Stimulated activated CD4-positive, alpha-beta T cell treated with anti-CD3 and anti-CD28 coated beads, Interleukin-4, amount 100 ng/mL, for 24 hours (primary cell): ENCODE measurements around the gene TMEM18.
A peak's percentile ranks its signal among the peaks of the same experiment; 100 is the strongest.

Experiments used
- DNase-seq: peaks from one replicate; pipeline ENCODE4 v3.0.0-alpha.2; 2020

Gene TMEM18

DNA sequence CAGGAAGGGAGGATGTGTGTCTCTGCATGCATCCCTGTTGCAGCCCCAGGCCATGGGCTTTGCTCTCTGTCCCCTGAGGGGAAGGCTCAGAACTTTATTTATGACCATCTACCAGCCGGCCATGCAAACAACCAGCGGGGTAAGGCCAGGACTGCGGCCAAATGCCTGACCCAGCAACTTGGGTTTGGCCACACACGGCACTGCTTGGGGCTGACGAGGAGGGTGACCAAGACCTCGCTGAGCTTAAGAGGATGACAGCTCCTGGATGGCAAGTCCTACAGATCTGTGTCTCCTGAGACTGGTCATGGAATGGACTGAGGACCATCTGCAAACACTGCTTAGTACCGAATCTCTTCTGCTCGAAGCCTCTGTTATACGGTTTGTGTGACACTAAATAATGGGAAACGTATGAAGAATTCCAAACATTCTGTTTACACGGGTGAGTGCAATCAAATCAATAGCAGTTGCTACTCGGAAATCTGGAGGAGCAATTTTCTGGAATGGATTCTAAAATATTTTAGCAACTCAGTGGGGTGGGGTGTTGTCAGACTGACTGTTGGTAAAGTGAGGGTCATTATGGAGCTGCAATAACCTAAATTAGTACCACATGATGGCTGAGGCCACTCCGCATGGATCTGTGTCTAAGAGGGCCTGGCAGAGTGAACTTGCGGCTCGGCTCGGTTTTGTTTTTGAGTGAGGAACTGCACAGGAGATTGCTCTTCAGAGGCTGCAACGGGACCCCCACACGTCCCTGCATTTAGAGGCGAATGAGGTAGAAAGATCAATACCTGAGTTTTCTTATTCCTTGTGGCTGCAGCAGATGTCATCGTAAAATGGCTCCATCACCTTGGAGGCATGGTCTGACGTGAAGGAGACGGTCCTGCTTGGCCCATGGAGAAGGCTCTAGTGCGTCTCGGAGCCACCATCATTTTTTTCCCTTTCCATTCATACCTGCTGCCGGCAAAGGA is 26.6 kb downstream of the TMEM18 start:
- no peak for DNase-seq

DNA sequence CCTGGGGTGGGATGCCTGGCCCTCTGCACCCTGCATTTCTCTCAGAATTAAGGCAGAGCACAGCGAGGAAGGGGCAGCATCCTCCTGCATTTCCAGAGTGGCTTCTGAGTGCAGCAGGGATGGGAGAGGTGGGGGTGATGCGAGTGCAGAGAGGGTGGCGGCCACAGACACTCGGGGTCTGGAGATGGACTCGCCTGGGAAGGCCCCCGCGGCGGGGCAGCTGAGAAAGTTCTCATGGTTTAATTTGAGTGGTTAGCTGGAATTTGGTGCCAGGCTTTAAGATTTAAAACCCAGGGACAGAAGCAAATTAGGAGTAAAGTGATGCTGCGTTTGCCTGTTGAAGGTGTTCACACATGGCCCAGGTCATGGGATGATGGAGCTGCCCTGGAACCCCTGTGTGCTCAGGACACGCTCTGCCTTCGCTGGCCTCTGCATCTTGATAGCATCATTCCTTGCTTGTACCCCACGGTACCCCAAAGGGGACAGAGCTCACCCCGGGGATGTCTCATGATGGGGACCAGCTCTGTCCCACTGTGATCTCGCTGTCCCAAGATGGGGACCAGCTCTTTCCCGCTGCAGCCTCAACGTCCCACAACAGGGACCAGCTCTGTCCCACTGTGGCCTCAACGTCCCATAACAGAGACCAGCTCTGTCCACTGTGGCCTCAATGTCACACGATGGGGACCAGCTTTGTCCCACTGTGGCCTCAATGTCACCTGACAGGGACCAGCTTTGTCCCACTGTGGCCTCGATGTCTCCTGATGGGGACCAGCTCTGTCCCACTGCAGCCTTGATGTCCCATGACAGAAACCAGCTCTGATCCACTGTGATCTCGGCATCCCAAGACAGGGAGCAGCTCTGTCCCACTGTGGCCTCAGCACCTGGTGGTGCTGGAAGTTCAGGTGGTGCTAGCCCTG is 27.5 kb downstream of the TMEM18 start:
- no peak for DNase-seq

DNA sequence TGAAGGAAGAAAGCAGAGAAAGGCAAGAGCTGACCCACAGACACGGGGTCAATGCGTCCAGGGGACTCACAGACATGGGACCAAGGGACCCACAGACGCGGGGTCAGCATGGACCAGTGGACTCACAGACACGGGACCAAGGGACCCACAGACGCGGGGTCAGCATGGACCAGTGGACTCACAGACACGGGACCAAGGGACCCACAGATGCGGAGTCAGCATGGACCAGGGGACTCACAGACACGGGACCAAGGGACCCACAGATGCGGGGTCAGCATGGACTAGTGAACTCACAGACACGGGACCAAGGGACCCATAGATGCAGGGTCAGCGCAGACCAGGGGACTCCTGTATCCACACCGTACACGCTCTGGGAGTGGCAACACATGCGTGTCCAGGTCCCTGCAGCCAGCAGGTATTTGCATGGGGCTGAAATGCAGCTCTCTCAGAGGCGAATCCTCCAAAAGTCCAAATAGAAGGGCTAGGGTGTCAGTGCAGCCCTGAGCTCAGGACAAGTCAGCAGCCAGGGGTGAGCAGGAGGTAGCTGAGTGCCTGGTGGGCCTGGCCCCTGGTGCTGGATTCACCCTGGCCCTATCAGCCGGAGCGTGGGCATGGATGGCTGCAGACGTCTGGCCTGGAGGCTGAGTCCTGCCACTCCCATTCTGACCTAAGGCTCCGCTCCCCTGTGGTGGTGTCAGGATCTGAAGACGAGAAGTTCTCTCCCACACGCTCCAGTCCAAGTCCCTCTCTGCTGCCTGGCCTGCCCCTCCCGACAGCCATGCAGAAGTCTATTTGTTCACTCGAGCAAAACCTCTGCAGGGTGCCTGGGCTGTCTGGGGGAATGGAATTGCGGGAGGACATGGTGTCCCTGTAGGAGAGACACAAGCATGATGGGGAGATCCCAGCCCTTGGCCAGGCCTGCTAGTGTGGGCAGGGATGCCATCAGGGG is 28.5 kb downstream of the TMEM18 start:
- DNase-seq, result no peak

DNA sequence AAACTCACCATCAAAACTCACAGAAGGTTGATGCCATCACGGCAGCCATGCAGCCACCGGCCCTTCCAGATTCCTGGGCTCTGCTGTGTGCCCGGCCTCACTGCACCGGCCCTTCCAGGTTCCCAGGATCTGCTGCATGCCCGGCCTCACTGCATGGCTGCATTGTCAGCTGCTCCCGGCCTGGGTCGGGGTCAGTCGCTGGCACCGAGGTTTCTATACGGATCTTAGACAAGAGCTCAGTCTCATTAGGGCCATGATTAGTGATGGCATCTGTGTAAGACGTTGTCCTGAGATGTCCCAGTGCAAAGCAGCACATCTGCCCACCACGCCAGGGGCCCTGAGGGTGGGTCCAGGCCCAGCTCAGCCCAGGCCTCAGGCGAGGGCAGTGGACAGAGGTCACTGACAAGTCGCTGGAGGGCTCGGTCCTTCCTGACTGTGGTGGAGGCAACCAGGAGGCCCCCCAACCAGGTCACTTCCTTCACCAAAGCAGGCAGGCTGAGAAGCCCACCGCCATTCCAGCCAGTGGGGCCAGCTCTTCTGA is 29.4 kb downstream of the TMEM18 start:
- no peak for DNase-seq

DNA sequence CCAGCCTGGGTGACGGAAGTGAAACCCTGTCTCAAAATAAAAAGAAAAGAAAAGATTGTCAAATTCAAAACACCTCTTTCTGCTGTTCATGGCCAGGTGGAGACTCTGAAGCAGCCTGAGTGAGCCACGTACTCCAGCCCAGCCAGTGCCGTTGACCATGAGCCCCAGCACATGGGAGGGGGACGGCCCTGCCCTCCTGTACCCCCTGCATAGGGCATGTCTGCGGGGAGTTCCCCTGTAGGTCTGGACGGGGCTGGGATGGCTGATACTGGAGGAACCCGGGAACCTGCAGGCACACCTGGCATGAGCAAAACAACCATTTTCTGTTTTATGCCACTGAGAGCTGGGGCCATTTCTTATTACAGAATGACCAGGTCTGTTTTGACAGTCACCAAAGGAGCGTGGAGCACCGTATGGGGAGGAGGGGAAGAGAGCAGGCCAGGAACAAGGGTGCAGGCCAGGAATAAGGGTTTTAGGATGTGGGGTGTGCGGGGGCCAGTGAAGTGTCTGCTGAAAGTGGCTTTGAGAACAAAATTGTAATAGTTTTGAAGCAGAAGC is 30.1 kb downstream of the TMEM18 start:
- no peak for DNase-seq

DNA sequence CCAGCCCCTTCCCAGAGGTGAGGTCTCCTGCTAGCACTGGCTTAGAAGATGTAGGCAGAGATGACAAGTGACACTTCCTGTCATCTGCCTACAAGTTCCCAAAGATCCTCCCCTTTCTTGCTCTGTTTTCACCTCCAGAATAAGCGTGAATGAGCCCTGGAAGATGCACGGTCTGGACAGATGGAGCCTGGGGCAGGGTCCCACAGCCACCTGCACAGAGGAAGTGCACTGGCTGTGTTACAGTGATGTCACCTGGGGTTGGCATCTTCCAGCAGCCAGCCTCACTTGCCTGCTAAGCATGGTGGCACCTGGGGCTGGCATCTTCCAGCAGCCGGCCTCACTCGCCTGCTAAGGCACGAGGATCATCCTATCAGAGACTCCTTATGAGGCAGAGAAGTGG is 32.3 kb downstream of the TMEM18 start:
- no peak for DNase-seq

DNA sequence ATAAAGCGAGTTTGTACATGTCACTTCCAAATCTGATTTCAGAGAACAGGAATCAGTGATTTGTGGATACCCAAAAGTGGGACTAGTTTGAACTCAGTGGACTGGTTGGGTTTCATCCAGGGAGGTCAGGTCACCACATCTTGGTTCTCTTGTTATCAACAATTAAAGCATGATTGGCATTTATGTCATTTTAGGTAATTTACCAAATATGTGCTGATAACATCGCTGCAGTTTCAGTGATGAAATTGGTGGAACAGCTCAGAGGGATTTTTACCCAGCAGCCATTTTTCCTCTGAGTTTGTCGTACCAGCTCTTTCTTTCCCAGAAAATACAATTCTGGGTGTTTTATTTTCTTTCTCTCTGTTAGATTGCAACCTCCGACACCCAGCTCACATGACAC is 33.4 kb downstream of the TMEM18 start:
- no peak for DNase-seq

DNA sequence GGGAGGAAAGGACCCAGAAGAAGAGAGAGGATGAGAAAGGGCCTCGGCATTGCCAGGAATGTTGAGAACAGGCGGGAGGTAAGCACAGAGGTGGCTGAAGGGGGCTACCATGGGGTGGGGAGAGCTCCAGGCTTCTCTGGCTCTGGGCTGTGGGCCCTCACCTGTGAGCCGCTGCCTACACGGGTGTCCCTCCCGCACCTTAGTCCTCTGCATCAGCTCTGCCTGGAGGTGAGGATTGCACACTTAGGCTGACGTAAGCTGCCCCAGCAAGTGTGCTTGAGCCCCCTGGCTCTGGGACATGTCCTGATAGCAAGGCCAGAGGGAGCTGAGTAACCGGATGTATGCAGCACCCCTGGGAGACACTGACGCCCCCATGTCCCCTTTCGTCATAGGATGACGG is 33.9 kb downstream of the TMEM18 start:
- no peak for DNase-seq

DNA sequence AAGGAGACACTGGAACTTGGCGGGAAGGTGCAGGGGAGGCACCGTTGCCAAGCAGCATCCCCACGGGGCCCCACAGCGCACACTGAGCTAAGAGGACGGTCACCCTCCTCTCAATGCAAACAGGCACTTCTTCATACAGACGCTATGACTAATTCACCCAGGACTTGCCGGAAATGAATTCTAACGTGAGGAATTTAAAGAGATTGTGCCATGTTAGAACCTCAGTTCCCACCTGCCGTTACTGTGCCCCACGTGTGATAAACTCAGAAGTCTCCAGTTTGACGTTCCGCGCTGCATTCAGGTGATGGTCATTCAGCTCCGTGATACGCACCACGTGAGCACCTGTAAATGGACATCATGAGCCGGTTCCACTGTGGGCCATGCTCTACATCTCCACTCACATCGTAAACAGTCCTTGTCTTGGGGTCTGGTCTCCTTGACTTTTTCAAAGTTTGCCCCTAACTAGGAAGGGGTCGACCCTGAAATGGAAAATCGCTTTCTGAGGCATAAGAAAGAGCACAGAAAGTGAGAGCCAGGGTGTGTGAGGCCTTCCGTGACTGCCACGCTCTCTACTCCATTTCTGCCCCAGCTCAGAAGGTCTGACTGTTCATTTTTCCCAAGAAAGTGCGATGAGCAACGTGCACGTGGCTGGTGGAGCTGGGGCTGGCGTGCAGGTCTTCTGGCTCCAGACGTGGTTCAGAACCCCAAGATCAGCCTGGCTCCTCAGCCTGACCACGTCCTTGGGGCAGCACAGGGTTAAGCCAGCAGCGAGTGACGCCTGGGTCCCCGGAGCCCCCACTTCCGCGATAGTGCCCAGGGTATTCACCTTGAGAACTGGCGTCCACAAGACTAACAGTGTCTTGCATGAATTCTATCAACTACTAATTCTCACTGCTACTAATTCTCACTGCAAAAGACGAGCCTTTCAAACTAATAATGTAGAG is 35.1 kb downstream of the TMEM18 start:
- no peak for DNase-seq

DNA sequence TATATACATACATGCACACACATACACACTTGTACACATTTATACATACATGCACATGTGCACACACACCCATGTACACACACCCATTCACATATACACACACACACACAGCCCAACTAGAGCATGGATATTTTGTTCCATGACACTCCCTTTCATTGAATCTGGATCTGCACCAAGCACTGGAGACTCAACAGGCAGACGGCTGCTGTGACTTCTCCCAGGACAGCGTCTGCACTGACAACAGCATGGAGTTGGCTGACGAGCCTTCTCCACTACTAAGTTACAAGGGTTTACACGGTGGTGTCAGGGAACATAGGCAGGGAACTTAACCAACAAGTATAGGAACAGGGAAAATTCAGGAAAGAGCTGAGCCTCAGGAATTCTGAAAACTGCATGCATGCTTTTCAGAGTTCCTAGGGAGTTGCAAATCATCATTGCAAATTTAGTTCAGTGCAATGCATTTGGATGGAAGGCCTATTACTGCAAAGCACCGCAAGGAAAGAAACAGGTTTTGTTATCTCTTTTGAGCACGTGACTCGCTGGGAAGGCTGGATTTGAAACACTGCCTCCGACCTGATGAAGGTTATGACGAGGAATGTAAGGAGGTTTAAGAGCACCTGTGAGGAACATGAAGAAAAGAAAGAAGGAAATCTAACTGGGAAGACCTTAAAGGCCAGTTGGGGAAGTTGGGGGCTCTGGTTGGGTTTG is 35.9 kb downstream of the TMEM18 start:
- DNase-seq, result no peak

DNA sequence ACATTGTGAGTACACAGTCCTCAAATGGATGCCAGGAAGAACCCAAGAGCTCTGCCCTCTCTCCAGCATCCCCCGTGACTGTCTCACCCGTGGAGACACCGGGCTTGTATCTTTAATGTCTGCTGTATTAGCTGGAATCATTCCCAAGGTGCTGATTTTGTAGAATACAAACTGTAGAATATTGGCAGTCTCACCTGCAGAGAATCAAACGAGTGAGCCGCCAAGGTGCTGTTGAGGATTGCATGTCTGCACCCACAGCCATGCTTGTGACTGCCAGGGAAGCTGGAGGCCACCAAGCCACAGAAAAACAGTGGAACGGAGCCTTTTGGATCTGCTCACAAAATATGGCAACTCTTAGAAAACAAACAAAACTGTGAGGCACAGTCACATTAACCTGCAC is 37.5 kb downstream of the TMEM18 start:
- DNase-seq, result no peak

DNA sequence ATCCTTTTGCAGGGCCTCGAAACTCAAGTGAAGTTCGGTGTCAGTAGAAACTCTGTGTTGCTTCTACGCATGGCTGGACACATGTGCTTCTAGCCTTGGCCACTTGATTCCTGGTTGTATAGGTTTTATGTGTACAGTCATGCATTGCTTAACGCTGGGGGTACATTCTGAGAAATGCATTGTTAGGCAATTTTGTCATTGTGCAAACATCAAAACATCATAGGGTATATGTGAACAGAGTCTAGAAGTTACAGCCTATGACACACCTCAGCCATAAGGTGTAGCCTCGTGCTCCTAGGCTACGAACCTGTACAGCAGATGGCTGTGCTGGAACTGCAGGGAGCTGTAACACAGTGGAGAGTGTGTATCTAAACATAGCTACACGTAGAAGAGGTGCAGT is 39.4 kb downstream of the TMEM18 start:
- no peak for DNase-seq

DNA sequence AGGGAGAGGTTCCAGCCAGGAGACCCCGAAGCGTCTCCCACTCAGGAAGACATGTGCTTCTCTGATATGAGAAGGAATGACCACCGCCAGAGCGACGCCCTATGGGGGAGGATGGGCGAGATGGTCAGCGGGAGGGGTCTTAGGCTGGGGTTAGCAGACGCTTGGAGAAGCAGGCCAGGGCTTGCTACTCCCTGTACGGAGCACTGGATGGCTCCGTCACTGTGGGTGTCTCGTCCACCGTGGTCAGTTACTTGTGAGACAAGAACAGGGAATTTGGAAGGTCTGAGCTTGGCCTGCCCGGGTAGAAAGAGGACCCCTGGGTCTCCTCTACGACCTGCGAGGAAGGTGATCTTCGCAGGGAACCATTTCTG is 39.8 kb downstream of the TMEM18 start:
- DNase-seq, result no peak

DNA sequence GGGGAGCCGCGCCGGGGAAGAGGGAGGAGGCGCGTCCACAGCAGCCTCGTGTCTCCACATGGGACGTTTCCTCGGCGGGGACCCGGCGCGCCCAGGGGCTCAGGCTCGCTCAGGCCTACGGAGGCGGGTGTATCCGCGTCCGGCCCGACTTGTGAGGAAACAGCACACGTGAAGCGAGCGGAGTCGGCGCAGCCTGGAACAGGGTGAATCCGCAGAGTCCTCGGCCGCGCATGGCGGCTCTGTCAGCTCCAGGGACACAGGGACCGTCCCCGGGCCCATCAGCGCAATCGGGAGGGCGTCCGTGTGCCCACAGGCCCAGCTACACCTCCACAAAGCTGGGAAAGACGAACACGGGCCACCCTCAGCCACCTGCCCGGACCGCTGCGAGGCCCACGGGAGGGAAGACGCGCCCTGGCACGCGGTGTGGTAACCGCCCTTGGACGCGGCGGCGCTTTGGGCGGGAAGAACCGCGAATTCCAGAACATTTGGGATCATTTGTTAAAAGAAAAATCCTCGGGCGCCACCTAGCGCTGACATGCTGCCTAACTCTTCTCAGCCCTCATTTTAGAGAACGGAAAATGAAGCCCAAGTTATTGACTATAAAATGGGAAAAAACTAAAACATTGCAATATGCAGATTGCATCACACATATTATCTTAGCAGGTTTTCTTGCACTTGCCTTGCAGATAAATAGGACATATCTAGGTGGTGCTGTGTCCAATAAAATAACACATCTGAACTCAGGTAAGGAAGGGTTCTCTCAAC is 40.4 kb downstream of the TMEM18 start:
- DNase-seq, result peak; percentile 59

DNA sequence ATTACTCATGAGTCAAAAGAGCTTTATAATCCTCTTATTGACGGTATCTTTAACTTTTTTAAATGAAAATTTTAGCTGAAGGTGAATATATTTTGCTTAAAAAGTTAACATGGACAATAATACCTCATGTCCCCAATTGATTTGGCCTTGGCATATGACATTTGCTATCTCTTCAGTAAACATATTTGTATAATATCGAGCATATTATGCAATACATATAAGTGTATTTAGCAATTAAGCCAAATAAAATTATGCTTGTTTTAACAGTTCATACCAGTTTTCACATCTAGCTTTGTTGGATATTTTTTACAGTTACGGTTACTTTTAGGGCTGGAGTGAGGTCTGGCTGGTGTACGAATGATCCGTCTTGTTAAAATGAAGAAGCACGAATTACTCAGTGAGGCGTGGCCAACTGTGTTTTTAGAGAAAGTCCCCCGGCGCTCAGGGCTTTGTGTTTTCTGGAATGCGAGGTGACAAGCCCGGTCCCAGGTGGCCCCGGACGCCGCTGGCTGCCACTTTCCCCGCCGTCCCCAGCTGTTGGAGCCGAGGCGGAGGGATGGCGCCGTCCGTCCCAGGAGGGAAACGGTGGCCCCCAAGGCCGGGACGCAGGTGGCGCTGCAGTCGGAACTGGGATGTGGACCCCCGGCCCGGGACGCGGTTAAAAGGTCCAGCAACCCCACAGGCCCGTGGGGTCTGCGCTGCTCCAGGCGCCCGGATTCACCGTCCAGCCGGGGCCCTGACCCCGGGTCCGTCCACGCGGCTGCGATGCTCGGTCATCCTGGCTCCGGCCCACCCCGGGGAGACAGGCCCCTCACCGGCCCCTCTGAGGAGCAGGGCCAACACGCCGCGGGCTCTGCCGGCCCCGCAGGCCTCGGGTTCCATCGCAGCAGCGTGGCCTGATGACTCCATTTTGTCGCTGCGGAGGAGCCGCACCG is 41.3 kb downstream of the TMEM18 start:
- DNase-seq, result no peak

DNA sequence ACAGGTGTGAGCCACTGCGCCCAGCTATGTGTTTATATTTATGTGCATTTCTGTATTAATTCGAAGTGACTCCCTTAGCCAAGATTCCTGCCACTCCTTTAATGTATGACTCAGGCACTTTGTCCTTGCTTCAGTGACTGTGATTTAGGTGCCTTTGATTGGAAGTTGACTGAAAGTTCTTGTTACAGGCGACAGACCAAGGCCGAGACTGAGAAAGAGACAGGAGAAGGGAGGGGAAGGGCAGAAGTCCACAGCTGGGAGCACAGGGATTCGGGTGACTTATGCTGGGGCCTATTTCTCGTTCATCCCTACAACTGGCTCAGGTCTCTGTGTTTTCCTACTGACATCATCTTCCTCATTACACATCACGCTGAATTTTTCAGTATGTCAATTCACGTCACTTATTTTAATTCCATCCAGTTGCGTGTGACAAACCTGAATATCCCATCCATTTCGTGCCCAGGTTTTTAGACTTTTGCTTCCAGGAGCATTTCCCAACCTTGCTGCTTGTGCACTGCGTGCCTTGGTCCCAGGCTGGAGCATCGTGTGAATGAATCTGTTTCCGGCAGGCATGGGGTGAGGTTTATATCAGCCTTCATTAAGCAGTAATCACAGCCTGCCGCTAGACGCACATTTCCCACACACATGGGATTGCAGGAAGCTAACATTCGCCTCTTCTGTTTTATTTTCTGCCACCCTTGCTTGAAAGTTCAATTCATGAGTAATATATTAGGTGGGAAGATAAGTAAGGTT is 42.4 kb downstream of the TMEM18 start:
- DNase-seq, result no peak

DNA sequence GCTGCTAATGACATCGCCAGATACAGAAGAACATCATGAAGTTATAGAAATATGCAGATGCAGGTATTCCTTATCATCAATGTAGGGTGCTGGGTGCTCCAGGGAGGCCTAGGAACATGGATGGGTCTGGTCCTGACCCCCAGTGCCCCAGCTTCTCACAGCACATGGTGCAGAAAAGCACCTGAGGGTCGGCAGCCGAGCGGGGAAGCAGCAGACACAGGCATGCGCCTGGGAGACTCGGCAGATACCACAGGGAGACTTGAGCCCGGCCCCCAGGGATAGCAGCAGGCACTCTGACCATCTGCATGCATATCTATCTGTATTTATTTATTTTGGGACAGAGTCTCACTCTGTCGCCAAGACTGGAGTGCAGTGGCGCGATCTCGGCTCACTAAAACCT is 43.2 kb downstream of the TMEM18 start:
- no peak for DNase-seq
